A204.1 (cell line): Measurements from ENCODE around the gene CCN6.

Experiments
- FAIRE-seq: peaks from 2 replicates; lab custom pipeline; 2012; peaks lifted over from hg19 to GRCh38; lab: Jason Lieb, UNC

Gene CCN6

DNA sequence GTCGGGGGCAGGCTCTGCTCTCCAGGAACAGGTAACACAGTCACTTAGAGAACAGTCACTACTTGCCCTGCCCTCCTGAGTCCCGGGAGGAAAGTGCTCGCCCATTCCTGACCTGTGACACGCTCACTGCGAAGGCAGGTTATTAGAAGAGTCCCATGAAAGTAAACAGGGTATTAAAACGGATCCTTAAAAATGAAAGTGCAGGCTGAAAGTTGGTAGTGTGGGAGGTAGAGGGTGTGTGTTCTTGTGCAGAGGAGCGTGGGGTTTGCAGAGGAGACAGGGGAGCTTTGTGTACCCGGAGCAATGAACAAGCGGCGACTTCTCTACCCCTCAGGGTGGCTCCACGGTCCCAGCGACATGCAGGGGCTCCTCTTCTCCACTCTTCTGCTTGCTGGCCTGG lies at the start of gene CCN6:
Gene CCN6, plus strand, starts transcription at position 104 of the 400 bp plus-strand sequence. Its CDS starts 254 bp downstream, at position 358.
- no peak for FAIRE-seq

DNA sequence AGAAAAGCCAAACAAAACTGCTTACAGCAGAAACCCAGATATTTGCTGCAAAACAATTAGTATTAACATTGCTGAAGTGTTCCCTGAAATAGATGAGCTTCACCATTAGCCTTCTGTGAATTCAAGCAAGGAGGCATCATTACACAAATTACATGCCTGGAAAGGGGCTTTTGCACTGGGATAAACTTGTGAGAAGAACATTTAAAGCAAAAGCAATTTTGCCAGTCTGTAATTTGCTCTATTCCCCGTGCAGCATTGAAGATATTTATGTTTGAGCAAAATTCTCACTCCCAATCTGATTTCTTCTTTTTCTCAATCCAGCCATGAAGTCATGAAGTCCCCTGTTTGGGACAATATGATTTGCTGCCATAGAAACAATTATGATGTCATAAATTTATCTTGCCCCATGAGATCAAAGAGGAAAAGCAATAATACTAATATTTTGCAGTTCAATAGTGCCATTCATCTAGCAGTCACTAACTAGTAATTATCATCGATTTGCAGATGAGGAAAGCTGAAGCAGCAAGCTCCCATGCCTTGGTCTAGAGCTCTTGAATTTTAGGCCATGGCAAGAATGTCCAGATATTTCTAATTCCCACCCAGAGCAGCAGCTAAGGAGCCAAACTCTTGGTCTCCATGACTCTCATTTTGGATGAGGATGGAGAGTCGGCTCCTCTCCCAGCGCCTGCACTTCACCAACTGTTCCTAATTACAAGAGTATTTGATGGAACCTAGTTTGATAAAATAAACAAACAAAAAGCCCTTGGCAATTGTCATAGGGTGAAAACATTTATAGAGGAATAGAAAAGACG lies 49.5 kb upstream of the CCN6 start:
- no peak for FAIRE-seq

DNA sequence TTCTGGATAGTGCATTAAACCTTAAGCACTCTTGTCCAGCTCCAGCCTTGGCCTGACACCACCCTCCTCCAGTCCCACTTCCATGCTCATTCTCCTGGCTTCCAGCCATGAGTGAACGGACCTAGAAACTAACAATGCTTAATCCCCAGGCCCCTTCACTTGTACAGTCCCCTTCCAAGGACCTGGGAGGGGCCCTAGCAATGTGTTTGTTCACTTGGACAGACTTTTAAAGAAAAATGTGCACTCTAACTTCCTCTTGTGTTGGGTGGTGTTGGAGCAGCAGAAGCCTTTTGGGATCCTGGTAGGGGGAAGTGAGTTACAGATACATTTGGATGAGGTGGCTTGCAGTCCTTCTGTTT lies 48.9 kb upstream of the CCN6 start:
- no peak for FAIRE-seq

DNA sequence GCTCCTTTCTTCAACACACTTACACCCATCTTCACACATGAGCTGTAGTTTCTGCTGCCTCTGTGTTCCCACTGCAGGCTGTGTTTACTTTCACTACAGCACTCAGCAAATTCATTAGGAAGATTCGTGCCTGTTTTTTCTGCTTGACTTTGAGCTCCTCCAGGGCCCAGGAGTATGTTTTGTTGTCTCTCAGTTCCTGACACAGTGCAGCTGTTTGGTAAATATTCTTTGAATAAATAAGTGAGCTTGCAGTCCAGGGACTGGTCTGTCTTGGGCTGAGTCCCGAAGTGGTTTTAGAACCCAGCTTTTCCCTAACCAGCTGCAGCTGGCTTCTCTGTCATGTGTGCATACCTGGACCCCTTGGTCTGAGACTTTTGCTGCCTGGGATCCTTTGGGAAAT lies 46.6 kb upstream of the CCN6 start:
- FAIRE-seq, result no peak

DNA sequence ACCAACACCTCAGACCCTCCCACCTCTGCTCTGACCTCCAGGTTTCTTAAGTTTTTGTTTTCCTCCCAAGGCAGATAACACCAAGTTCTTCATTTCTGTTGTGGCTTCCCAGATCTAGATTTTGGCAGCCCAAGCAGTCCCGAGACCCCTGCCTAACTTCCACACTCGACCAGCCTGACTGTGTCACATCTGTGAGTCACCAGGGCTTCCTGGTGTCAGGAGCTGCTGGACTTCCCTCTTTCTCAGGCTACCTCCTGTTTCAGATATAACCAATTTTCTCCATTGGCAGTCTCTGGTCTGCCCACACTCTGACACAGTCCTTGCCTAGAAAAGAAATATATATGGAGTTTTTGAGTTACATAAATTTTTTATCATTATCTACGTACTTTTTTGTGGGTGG lies 46.1 kb upstream of the CCN6 start:
- no peak for FAIRE-seq

DNA sequence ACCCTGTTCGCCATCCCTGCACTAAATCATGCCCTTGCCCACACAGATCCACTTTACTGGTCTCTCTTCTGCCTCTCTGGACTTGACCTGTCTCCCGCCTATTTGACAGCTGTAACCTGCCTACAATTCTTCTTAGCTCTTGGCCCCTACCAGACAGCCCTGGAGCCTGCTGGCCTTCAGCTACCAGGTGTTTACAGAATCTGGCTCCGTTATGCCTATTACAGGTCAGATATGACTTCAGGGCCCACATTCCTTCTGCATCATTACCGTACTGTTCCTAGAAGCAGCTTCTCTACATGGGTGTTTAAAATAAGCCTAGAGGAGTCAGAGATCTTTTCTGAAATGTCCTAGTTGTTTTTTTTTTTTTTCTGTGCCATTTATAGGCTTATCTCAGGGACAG lies 45.4 kb upstream of the CCN6 start:
- FAIRE-seq, result no peak

DNA sequence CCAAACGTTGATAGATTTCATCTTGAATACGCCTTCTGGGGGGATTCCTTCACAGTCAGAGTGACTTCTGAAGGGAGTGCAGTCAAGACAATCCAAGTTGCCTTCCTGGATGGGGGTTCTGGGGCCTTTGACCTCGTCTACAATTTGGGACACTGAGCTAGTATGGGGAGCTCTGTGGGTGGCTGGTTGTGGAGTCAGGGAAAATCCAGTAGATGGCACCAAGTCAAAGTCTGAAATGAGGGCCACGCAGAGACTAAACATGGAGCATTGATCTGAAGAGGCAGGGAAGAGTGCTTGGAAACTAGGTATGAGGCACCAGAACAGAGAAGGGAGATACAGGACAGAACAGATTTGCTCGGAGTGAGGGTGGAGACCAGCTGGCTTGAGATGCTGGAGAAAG lies 43.6 kb upstream of the CCN6 start:
- no peak for FAIRE-seq

DNA sequence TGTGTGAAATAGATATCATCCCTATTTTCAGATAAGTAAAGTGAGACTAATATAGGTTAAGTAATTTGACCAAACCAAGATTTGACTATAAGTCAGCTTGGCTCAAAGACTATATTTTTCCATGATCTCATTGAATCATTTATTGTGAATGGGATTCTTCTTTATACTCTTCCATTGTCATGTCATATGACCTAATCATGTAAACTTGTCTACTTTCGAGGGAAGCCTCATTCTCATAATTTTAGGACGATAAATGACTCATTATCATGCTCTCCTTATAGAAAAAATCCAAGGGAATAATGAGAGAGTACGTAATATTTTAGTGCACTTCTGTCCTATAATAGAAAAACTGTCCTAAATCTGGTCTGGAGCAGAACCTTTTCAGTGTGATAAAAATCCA lies 40.9 kb upstream of the CCN6 start:
- FAIRE-seq, result no peak

DNA sequence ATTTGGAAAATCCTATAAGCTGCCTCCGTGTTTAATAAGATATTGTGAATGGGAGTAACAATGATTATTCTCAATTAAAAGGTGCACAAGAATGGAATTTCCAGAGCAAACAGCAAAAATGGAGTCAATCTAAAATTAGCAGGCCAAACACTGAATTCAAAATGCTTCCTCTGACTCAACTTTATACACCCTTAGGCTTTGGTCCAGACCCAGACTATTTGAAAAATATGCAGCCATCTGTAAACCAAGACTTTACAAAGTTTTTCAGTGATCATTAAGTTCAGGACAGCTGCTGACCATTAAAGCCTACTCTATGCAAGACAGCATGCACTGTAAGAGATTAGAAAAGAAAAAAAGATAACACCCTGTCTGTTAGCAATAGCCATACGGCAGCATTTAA lies 39.4 kb upstream of the CCN6 start:
- no peak for FAIRE-seq

DNA sequence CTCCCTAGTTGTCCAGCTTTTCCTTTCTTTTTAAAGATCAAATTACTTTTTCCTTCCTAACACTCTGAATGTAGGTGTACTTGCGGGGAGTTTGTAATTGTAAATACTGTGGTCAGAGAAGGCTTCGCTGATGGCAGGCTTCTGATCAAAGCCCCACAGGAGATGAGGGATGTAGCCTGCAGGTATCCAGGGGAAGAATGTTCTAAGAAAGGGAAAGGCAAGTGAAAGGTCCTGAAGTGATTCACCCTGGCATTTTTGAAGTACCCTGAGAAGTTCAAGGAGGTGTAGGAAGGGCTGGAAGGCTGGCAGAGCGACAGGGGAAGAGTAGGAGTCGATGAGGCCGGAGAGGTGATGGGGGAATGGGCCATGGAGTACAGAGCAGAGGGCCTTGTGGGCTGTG lies 38.2 kb upstream of the CCN6 start:
- no peak for FAIRE-seq

DNA sequence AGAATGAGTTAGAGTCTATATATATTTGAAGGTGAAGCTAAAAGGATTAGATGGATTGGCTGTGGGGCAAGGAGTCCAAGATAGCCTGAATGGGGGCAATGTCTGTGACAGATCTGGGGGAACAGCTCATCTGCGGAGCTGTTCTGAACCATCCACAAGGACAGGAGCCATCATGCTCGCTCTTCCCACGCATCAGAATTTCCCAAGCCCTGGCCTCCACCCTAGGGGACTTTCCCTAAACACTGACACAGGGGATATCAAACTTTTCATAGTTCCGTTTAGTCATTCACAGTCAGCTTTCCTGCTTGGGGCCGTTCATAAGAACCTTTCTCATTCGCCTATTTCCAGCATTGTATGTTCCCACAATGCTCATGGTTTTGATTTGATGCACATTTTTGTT lies 37.6 kb upstream of the CCN6 start:
- no peak for FAIRE-seq

DNA sequence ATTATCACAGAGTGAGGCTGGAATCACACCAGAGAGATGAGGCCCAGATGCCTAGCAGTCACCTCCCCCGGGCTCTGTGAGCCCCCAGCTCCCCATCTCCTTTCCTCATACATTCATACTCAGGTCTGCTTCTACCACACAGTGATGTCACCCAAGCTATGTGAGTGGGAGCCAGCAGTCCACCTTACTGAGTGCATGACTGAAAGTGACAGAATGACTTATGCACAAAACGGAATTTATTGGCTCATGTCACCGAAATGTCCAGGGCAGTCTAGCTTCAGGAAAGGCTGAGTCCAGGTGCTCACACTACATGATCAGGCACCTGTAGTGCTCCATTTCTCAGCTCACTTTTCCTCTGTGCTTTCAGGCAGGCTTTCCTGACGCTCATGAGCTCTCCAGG lies 36.7 kb upstream of the CCN6 start:
- FAIRE-seq, result no peak

DNA sequence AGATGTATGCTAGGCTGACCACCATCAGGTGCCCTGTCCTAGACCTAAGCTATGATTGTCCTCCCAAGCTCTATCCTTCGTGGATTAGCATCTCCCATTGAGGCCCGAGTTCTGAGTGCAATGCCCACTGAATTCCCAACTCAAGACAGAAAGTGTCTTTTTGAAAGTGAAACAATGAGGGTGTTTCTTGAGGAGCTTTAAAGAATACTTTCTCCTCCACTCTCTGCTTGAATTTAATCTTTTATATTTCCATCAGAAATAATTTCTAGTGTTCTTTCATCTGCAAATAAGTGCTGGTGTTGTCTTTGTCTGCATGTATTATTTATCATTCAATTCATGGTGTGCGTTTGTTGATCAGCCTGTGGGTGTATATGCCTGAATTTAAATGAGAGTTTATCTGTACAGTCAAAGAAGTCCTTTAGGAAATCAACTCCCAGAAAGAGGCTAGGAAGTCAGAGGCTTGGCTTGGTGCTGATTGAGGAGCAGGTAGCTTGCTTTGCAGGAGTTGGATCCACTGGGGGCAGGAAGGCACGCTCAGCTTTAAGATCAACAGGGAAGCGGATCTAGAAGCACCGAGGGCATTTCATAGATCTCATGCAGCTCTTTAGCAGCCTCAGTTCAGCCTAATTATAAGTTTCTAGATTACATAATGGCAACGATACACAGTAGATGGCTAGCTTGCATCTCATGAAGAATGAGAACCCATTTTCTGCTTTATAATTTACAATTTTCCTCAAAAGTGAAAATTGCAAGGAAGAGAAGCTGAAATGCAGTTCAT lies 36.0 kb upstream of the CCN6 start:
- FAIRE-seq, result no peak

DNA sequence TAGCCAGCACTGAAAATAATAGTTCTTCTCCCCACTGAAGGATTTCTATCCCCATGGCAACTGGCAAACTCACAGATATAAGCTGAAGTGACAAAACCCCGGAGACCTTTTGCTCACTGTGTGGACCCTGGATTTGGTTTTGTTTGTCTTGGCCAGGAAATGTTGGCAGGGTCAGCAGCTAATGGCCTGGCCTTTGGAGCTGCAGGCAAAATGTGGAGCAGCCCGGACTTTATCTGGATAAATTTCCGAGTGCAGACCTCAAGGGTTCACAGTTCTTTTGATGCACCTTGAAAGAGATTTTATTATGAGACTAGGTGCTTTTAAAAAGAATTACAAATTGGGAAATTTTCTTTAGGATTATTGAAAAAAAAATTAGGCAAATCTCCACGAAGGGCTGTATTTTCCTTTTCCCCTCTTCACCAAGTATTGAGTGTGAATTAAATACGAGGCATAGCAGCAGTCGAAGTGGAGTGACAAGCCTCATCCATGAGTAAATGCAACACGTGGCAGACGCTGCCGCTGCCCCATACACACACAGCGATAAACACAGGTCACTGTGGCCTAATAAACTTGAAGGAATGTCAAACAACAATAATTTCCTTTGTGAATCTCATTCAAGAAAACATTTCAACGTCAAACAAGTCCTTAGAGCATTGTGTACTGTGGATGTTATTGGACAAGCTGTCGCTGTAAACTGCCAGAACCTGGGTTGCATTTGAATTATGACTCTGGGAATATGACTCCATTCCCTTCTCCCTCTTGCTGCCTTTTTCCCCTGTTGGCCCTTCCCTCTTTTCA lies 35.1 kb upstream of the CCN6 start:
- no peak for FAIRE-seq

DNA sequence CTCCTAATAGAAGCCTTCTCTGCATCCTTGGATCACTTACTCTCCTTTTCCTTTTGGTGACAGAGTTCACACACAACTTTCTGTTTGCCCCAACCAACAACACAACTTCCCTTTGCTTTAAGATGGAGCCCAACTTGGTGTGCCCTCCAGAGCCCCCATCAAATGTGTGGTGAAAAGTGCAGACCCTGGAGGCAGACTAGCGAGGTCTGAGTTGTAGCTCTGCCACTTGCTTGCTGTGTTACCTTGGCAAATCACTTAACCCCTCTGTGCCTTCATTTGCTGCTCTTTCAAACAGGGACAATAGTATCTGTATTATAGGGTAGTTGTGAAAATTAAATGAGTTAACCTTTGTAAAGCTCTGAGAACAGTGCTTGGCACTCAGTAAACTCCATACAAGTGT lies 34.3 kb upstream of the CCN6 start:
- FAIRE-seq, result no peak

DNA sequence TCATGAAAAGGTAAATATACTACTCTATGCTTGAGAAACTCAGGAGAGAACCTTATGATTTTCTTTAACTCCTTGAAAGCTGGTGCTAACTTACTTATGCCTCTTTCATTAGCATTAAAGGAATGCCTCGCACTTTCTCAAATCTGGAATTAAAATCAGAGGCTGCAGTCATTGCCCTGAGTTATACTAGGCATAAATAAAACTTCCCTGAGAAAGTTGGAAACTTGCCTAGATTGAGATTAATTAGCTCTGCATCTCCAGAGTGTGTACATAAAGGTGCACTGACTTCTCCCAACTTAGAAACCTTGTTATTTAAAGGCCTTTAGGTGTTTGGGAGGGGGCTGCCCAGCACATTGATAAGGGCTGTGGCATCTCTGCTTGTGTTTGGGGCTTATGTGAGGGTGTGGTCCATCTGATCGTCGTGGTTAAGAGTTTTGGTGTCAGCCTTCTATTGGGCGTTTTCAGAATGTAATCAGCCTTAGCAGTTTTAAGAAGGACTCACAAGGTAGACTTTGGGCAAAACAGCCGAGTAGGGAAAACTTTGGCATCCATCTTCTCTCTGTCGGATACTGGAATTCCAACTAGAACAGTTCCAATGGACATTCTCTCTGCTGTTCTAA lies 32.1 kb upstream of the CCN6 start:
- FAIRE-seq, result no peak

DNA sequence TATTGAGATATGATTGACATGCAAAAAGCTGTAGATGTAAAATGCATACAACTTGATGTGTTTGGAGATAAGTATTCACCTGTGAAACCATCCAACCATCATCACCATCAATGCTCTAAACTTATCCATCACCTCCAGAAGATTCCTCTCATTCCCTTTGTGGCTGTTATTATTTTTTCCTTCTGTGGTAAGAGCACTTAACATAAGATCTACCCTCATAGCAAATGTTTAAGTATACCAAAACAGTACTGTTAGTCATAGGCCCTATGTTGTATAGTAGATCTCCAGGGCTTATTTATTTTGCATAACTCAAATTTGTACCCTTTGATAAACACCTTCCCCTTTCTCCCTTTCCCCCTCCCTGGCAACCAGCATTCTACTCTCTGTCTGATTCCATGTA lies 31.2 kb upstream of the CCN6 start:
- FAIRE-seq, result no peak

DNA sequence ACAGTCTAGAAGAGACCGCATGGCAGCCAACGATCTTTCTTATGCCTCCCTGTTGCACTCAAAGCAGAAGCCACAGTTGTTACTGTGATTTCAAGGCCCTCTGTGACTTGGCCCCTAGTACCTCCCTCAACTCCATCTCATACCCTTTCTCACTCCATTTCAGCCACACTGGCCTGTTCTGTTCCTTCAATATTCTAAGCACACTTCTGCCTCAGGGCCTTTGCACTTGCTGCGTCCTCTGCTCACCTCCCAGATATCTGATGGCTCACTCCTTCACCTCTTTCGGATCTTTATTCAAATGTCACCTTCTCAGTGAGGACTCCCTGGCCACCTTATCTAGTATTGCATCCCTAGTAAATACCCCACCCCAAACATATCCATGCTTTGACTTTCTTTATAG lies 29.4 kb upstream of the CCN6 start:
- no peak for FAIRE-seq

DNA sequence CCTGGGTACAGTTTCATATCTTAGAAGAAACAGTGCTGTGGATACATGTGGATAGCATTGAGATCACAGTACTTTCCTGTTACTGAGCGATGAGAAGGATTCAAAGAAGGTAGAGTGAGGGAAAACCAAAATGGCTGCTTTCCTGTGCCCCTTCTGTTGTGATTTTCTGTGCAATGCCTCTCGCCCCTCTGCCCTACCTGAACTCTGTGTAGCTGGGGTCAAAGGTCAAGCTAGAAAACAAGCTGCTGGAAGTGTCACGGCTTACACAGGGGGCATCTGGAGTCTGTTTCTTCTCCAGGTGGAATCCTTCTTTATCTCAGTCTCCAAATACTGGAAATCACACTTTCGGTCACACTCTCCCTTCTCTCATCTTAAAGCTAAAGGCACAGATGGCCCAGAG lies 27.0 kb upstream of the CCN6 start:
- FAIRE-seq, result no peak

DNA sequence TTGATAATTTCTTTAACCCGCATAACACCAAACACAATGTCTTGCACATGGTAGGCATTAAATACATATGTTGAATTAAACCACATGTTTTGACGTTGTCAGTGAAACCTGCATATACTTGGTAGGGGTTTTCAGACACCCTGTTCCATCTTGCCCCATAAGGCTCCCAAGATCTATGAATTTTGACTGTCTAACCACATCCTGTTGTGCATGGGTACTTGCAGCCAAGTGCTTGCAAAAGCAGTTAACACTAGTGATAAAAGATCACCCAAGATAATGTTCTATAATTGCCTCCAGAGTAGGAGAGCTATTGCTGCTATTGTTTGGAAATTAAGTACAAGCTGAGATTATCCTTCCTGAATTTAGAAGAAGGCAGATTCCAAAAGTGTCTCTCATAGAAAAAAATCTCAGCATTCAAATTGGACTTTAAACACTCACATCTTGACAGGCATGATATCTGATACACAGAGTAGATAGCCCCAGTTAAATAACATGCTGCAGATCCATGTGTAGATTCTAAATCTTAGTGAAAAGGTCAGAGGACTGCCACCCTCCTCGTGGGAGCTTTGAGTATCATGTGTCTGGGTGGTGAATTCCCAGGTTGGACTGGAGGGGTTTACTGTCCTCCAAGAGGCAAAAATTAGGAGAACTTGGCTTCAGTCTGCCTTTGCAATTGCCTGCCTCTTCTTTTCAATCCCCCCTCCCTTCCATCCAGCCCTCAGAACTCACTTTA lies 25.8 kb upstream of the CCN6 start:
- FAIRE-seq, result no peak

DNA sequence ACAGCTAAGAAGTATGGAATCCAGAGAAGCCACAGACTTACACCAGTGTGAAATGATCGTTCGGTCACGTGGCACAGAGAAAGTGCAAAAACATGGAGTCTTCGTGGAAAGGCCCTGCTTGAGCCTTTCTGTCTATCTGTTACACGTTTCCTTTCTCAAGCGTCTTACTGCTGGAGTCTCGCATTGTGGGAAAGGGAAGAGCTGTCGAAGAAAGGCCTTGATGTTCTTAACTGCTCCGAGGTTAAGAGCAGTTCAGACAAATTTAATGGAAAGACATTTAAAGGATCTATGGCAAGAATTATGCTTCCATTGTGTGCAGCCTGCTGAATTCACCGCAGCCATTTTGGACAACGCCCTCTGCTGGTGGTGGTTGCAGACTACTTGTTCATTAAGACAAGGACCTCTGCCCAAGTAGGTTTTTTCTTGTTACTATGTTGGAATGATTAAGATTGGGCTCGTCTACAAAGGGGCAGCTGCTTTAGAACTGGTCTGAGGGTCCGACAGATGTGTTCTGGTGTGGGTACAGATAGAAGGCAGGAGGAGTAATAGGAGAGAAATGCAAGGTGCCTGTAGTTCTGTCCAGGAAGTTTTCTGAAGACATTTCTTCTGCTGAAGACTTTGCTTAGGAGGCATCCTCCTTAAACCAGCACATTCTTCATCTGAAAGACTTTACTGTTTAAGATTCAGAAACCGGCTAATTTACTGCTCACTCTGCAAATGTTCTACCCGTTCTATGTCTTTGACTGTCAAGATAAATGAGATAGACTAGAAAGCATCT lies 24.7 kb upstream of the CCN6 start:
- FAIRE-seq, result no peak
